Glutamatergic neuron (in vitro differentiated cells): ENCODE results near the gene COX6A1. TPM values are rescaled to one million over a fixed set of nuclear protein-coding genes. Genes with fewer than 3 reads are reported as not detected.

Experiments used
- DNase-seq: peaks from one replicate; pipeline ENCODE4 v3.0.0; 2022
- H3K27ac Mint-ChIP-seq: one replicate; pipeline ENCODE4 v1.8.0; 2020; ENCODE audit warnings: mild to moderate bottlenecking, mixed read lengths, inconsistent platforms; ENCODE audit not compliant: unreplicated experiment
- H3K27me3 Mint-ChIP-seq: one replicate; pipeline ENCODE4 v1.8.0; 2020; ENCODE audit warnings: mild to moderate bottlenecking, moderate library complexity, mixed read lengths, inconsistent platforms; ENCODE audit not compliant: unreplicated experiment
- H3K36me3 Mint-ChIP-seq: one replicate; pipeline ENCODE4 v1.8.0; 2020; ENCODE audit warnings: mild to moderate bottlenecking, mixed read lengths, inconsistent platforms; ENCODE audit not compliant: unreplicated experiment
- H3K4me1 Mint-ChIP-seq: one replicate; pipeline ENCODE4 v1.8.0; 2020; ENCODE audit warnings: mild to moderate bottlenecking, low read depth, mixed read lengths, inconsistent platforms; ENCODE audit not compliant: unreplicated experiment
- H3K4me3 Mint-ChIP-seq: one replicate; pipeline ENCODE4 v1.8.0; 2020; ENCODE audit warnings: mild to moderate bottlenecking, mixed read lengths, inconsistent platforms; ENCODE audit not compliant: unreplicated experiment
- H3K9me3 Mint-ChIP-seq: one replicate; pipeline ENCODE4 v1.8.0; 2020; ENCODE audit warnings: mild to moderate bottlenecking, moderate library complexity, mixed read lengths, inconsistent platforms; ENCODE audit not compliant: unreplicated experiment
- CTCF ChIP-seq: fragments of 200-600 bp; sonication (generic); IDR thresholded peaks from one replicate; pipeline ENCODE4 v1.5.0; 2021; ENCODE audit not compliant: partially characterized antibody, unreplicated experiment
- total RNA-seq: library from RNA; stranded (reverse); fragmentation: NEBNext Ultra II Directional; extraction: Animal tissue kit (Norgen Biotek cat#: 25700); gene quantifications from one replicate; pipeline ENCODE4 v1.2.1, GENCODE V29; 2021; ENCODE audit not compliant: unreplicated experiment

Gene COX6A1
- total RNA-seq, 1 donor from 2014 or later: 405 TPM

- Mint-ChIP-seq H3K27me3 (peaks cover 11% of the 10 kb centered on the region), H3K27ac (no peak overlapping the region), H3K9me3 (peaks cover 9% of the 10 kb centered on the region), H3K4me1 (peaks cover 3% of the 10 kb centered on the region), H3K36me3 (peaks cover 5% of the 10 kb centered on the region), H3K4me3 (no peak overlapping the region)
- no peak for TF ChIP-seq CTCF
- no peak for DNase-seq
Observed at GRCh38 chr12:120490325-120490724, 52.4 kb downstream of the COX6A1 start.

Other genes with a start within 250 kb of the COX6A1 start
- 173 TPM for gene GCN1, start 243.4 kb upstream of the COX6A1 start, total RNA-seq
- 1,238 TPM for gene RPLP0, start 237.0 kb upstream of the COX6A1 start, total RNA-seq
- gene PXN, start 172.4 kb upstream of the COX6A1 start, total RNA-seq: 39.5 TPM
- 8,083 TPM for gene RNU4-2, start 146.2 kb upstream of the COX6A1 start, total RNA-seq
- 5,722 TPM for gene RNU4-1, start 144.9 kb upstream of the COX6A1 start, total RNA-seq
- gene SIRT4, start 135.8 kb upstream of the COX6A1 start, total RNA-seq: 3.8 TPM
- gene PLA2G1B, start 110.3 kb upstream of the COX6A1 start, total RNA-seq: not detected
- 229 TPM for gene MSI1, start 68.9 kb upstream of the COX6A1 start, total RNA-seq
- gene TRIAP1, start 8.3 kb downstream of the COX6A1 start, total RNA-seq: 25.2 TPM
- 16.8 TPM for gene GATC, start 8.3 kb downstream of the COX6A1 start, total RNA-seq
- 210 TPM for gene SRSF9, start 31.6 kb downstream of the COX6A1 start, total RNA-seq
- 403 TPM for gene DYNLL1, start 58.0 kb downstream of the COX6A1 start, total RNA-seq
- gene COQ5, start 91.0 kb downstream of the COX6A1 start, total RNA-seq: 32.0 TPM
- 188 TPM for gene RNF10, start 96.2 kb downstream of the COX6A1 start, total RNA-seq
- gene POP5, start 143.3 kb downstream of the COX6A1 start, total RNA-seq: 29.2 TPM
- gene CABP1, start 202.5 kb downstream of the COX6A1 start, total RNA-seq: 0.83 TPM
- gene MLEC, start 249.0 kb downstream of the COX6A1 start, total RNA-seq: 50.8 TPM